Brain pericyte (primary cell): Measurements from ENCODE around the gene CLDN16.

ENCODE experiments used
- DNase-seq: peaks from one replicate; pipeline ENCODE4 v3.0.0-alpha.2; 2012; ENCODE audit warnings: low read depth, low spot score

Gene CLDN16

DNA sequence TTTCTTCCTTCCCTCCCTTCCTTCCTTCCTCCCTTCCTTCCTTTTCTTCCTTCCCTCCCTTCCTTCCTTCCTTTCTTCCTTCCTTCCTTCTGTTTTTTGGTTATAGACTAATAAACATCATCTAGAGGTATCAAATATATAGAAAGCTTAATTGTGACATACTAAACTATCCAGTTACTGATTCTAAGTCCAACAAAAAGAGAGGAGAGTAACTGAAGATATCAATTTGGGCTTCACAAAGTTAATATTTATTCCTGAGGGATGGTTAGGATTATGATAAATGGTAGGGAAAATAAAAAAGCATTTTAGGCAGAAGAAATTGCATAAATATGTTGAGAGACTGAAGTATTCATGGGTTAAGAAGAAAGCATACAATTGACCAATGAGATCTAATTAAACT lies 7.8 kb upstream of the CLDN16 start:
- no peak for DNase-seq

DNA sequence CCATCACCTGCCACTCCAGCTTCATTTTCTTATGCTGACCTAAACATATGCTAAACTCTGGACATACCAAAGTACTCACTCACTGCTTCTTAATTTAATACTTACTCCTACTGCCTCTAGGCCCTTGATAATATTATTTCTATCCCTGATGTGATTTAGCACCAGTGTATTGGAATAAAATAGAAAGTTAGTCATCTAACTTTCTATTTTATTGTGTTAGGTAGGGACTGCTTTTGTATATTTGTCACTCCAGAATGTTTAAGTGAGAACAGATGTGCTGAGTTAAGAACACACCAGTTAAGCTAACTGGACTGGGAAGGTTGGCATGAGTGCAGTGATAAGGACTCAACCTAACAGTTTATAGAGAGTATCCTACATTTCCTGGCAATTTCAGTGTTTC lies 6.5 kb upstream of the CLDN16 start:
- no peak for DNase-seq

DNA sequence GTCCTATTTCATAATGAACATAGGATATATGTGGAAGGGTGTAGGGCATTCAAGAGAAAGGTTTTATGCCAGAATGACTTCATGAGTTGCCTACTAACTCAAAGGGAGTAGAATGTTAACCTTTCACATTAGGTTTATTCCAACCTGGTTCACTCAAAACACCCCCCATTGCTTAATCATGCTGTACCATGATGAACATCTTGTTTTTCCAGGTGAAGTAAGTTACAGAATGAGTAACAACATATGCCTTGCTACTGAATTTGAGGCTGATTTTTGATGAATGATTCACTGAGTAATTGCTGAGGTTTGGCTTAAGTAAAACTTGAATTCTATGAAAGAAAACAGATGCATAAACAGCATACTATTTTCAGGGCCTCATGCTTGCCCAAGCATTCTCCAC lies 5.9 kb upstream of the CLDN16 start:
- no peak for DNase-seq

DNA sequence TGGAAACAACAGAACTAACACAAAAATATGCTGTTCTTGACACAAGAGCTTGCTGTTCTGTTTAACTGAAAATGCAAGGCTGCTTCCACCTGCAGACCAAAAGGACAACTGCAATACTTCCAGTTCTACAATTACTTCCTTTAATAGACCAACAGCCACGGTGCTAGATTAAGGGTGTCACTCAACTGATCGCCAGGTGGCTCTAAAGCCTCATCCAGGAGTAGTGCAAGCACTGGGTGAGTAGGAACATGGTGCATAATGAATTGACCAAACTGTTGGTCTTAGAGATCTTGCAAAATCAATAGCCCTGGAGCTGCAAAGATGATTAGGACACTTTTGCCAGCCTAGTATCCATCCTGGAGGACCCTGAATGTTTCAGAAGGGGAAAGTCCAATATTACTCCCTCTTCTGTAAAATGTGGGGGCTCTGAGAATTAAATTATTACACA lies 3.6 kb upstream of the CLDN16 start:
- DNase-seq = no peak

DNA sequence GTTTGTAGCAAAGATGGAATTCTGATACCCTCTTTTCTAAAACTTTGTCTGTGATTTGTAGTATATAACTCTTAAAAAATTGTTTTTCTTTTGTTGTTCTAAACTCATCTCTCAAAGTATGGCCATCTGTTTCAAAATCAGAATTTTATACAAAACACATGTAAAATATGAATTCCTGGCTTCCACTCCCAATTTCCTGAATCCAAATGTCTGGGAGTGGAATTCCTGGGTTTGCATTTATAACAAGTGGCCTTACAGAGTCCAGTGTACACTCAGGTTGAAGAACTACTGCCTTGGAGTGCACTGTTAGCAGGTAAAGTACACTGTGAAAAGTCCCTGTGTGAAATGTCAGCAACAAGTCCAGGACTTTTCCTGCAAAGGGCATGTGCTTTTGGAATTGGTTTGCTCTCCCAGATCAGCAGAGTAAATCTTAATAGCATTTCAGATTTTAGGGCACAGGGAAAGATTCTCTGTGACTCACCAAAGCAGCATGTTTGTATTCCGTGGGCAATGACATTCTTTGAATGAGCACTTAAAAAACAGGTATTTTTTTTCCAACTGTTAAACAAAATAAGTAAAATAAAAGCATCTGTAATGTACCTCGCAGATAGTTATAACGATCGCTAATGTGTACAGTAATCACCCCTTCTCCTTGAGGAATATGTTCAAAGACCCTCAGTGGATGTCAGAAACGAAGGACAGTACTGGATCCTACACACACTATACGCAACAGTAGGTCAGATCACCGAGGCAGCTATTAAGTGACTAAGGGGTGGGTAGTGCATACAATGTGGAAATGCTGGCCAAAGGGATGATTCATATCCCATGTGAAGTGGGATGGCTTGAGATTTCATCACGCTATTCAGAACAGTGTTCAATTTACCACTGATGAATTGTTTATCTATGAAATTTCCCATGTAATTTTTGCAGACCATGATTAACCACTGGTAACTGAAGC lies 2.0 kb upstream of the CLDN16 start:
- peak; percentile 55 for DNase-seq

DNA sequence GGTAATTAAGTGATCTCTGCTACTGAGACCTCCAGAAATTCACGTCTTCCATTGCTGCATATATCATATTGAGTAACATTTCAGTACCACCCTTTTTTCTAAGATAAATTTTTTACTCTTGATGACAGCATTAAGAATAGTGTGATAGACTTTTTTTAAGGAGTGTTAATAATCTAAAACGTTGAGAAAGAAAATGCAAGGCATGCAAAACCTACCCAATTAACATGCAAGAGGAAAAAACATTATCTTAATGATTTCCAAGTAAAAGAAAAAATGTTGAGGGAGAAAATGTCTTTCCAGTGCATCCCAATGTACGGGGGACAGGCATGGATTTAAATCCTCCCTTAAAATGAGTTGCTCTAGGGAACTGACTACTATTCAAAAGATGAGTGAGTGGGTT lies 740 bp downstream of the CLDN16 start:
- DNase-seq = no peak

DNA sequence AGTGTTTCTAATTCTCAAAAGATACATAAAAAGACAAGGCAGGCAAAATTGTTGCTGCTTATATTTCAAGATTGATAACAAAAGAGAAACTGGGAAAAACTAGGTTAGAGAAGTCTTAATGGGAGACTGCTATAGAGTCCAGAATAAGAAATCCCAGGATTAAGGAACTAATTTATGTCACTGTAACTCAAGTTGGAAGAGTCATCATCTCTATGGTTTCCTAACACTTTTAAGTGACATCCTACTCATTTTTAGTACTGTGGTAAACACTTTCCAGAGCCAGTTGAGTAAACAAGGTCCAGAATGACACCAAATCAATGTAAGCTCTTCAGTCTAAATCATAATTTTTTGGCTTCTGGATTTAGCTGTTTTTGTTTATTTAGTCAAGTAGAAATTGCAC lies 8.0 kb downstream of the CLDN16 start:
- DNase-seq = no peak

DNA sequence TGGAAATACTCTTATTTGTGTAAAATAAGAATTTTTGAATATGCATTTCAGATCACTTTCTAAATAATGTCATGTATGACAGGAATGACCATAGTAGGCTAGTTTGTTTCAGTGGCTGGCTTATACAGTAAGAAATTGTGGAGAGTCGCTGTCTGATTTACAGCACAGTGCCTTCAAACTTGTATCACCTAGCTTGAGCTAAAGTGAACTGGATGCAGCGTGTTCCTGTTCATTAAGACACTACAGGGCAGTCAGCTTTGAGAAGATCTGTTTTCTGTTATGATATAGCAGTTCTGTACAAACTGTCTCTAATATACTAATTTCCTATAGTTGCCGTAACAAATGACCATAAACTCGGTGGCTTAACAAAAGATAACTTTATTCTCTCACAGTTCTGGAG lies 9.9 kb downstream of the CLDN16 start:
- DNase-seq = no peak

DNA sequence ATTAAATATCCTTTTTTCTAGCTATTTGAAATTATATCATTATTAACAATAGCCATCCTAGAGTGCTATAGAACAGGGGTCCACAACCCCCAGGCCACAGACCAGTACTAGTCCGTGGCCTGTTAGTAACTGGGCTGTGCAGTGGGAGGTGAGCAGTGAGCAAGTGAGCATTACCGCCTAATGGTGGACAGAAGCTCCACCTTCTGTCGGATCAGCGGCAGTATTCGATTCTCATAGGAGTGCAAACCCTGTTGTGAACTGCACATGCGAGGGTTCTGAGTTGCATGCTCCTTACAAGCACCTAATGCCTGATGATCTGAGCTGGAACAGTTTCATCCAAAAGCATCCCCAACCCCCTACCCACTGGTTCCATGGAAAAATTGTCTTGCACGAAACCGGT lies 11.7 kb downstream of the CLDN16 start:
- DNase-seq = no peak

DNA sequence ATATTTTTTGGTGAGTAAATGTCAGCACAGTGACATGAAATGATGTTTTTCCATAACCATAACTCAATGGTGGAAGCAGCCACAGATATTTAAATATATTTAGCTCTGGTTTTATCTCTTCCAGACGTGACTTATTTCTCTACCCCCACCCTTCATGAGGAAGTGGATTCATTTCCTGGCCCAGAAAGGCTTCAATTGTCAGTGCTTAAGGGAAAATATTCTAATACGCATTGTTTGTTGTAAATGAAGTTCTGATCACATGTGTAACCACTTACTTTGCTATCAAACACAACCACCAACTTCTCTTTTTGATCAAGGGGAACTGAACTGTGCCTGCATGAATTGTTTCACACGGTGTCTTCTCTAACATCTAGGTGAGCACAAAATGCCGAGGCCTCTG lies 14.0 kb downstream of the CLDN16 start:
- no peak for DNase-seq

DNA sequence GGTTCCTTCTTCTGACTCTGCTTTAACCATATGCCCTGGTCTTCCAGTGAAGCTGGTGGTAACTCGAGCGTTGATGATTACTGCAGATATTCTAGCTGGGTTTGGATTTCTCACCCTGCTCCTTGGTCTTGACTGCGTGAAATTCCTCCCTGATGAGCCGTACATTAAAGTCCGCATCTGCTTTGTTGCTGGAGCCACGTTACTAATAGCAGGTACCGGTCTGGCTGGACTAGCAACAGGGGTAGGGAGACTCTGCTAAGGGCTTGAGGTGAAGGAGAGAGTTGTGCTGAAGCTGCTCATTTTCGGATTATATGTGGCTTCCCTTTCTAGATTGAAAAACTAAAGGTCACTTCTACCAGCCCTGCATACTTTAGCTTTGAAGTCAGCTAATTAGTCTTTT lies 16.8 kb downstream of the CLDN16 start:
- no peak for DNase-seq

DNA sequence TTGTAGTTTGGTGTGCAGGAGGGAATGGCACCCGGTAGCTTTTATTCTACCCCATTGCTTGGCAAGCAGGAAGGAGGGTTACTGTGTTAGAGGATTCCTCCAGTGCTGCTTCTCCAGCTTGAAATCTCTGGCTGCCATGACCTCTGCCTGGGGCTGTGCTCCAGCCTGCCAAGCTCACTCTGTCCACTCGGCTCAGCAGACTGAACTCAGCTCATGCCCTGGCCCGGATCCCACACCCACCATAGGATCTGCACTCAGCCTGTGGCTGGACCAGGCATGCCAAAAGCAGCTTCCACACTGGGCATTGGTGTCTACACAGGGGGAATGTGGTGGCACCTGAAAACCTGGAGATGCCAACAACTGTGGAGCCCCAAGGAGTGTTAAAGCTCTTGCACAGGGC lies 26.3 kb downstream of the CLDN16 start:
- no peak for DNase-seq

DNA sequence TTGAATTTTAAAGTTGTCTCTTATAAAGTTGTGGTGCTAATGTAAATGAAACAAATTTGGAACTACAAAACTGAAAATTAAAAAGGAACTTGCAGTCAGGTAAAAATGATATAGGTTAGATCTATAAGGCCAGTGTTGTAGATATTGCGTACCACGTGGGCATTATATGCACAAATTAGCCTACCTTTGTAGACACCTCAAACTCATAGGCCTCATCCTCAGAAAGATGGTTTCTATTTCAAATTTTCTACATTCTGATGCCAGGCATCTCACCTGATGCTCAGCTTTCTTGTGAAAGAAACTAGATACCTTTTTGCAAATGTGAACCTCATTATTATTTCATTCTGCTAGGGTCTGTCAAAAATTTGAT lies 36.1 kb downstream of the CLDN16 start:
- no peak for DNase-seq

DNA sequence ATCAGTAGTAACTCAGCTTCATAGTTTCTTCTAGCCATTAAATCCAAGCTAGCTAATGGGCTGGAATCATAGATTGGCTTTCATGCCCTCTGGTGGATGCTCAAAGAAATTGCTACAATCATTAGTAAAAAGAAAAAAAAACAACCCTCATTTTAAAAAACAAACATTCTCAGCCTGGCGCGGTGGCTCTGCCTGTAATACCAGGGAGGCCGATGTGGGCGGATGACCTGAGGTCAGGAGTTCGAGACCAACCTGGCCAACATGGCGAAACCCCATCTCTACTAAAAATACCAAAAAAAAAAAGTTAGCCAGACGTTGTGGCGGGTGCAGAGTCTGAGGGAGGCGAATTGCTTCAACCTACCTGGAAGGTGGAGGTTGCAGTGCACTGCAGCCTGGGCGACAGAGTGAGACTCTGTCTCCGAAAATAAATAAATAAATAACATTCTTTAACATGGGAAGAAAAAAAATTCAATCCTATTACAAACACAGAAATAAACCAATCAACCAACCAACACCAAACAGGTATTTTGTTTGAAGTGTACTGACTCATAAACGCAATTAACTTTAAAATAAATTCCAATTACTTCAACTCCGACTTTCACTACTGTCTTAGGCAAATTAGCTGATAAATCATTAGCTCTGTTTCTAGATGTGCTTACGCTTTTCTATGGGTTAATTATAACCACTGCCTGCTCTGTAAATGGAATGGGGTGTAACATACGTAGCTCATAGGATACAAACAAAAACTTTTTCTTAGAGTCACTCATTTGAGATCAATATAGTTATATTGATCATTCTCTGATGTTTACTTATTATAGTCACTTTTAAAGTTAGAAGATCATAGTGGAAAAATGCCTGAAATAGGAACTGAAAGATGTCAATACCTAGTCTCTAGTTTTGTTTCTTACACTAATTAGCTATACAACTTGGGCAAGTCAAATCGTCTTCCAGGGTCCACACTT lies 36.8 kb downstream of the CLDN16 start:
- peak; percentile 17 for DNase-seq

DNA sequence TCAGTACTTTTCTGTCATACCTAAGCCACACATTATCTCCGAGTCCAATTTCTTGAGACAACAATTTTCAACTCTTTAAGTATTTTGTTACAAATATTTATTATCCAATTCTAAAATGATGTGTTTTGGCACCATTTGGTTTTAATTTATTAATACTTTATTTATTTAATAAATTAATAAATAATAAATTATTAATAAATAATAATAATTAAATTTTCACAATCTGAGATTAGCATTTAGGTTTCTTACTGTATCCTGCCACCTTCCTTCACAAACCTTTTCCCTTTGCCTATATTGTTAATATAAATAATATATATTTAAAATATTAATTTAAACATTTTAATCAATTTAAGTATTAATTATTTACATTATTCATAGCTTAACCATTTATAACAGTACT lies 37.9 kb downstream of the CLDN16 start:
- no peak for DNase-seq

DNA sequence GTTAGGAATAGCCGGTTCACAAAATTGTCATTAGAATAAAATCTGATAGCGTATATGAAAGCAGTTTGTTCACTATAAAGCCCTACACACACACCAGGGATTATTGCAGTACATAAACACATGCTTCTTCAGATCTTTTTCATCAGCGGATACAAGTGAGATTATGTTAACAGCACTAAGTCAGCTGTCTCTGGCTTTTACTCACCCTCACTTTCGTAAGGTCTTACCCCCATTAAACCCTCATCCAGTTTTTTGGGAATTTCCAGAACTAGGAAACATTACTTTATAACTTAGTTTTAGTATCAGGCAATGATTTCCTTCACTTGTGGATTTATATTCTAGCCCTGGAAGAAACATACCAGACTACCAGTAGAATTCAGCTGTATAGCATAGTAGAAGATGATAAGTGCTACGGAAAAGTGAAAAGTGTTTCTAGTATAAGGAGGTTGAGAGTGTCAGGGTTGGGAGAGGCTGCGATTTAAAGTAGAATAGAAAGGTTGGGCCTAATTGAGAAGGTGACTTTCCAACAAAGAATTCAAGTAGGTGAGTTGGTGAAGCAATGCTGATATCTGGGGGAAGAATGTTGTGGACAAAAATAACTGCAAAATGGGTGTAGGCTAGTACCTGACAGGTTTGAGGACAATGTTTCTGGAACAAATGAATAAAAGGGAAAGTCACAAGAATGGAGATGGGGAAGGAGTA lies 39.0 kb downstream of the CLDN16 start:
- no peak for DNase-seq

DNA sequence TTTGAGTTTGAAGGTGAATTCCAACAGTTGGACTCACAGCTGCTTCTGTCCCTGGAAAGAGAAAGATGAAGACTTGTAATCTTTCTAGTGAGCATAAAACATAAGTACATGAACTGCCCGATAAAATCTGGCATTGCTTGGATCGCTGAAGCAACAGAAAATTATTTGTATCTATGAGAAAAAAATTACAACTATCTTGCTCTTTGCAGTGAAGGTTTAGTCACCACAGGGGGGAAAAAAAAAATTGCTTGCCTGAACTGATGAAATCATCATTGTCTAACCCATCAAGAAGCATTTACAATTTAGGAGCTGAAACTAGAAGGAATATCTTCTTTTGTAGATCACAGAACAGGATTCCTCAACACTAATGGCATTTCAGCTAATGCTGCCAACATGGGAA lies 41.7 kb downstream of the CLDN16 start:
- no peak for DNase-seq

DNA sequence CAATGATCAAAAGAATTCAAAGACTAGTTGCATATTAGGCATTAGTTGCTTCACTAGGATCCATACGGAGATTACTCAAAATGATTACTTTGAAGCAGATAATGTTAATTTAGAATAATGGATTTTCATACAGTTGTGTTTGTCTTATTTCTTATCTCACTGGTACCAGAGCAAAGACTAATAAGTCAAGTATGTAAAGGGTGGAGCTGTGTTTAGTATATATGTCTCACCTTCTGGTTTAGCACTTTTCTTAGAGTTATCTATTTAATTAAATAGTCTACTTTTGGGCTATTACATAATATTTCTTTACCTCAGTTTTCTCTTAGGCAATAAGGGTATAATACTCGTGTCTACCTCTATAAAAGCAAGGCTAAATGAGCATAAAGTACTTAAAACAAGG lies 42.9 kb downstream of the CLDN16 start:
- DNase-seq = no peak

DNA sequence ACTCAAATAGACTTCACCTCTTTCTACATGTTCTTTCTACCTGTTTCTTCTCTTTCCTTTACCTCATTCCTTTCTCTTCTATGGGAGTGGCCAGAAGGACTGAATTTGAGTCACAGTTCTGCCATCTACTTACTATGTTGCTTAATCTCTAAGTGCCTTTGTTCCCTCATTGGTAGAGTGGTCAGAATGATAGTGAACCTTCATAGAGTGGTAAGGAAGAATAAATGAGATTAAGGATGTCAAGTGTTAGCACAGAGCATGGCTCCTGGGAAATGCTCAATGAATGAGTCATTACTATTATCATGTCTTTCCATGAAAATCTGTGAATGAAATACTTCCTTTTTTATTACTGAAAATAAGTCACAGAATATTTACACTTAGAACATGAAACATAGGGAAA lies 44.3 kb downstream of the CLDN16 start:
- DNase-seq = no peak

DNA sequence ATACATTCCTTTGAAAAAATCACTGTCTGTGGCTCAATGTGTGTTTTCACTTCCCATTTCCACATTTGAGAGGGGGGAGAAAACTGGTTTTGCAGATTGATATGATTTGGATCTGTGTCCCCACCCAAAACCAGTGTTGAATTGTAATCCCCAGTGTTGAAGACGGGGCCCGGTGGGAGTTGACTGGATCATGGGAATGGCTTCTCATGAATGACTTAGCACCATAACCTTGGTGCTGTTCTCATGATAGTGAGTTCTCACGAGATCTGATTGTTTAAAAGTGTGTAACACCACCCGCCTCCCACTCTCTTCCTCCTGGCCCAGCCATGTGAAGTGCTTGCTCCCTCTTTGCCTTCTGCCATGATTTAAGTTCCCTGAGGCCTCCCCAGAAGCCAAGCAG lies 45.7 kb downstream of the CLDN16 start:
- no peak for DNase-seq

DNA sequence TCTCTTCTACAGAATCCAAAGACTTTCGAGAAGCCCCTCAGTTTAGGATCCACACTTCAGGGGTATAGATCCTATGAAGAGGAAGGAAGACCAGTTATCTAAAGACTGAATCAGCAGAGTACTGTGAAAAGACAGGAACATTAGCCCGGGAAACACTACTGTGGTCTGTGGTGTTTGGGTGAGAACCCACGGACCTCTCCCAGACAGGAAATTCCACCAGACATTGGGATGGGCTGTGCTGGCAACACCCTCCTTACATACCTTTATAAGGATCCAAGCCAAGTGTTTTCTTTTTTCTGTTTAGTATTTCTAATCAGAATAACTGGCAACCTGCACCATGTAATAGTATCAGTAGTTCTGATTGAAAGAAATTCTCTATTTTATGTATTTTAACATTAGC lies 47.7 kb downstream of the CLDN16 start:
- DNase-seq = no peak

DNA sequence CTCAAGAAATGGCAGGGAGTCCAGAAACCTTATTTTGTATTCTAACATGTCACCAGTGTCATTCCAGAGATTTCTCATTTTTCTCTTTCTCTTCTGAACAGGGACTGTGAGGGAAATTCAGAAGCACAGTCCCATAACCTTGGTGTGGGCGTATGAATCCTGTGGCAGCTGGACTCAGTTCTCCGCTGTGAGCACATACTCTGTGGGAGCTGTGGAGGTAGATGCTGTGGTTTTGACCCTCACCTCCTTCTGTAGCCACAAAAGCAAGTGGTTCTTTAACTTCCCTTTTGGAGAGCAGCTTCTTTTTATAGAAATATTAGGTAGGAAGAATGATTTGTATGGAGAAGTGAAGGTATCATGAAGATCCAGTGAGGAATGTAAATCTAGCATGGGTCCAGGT lies 48.4 kb downstream of the CLDN16 start:
- DNase-seq = no peak
